Measurements from ENCODE around the gene GRM7. TPM values are rescaled to one million over a fixed set of nuclear protein-coding genes. Genes with fewer than 3 reads are reported as not detected.

Gene GRM7
- not detected in 2 replicates for polyA plus RNA-seq (2013)

DNA sequence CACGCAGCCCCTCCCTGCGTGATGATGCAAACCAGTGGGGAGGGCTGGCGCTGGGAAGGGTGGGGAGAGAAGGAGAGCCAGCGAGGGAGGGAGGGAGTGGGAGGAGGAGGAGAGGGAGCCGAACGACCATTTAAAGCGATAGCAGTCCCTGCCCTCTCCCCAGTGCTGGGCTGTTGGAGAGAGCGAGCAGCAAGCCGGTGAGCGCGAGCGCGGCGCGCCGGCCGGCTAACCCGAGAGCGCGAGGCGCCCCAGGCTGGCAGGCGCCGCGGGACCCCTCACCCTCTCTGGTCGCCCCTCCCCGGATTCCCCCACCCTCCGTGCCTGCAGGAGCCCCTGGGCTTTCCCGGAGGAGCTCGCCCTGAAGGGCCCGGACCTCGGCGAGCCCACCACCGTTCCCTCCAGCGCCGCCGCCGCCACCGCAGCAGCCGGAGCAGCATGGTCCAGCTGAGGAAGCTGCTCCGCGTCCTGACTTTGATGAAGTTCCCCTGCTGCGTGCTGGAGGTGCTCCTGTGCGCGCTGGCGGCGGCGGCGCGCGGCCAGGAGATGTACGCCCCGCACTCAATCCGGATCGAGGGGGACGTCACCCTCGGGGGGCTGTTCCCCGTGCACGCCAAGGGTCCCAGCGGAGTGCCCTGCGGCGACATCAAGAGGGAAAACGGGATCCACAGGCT is at the start of gene GRM7:
Gene GRM7, plus strand, starts transcription at position 162 of the 671 bp plus-strand sequence.
- Histone ChIP-seq H2AK5ac (ENCODE audit: low read length) (no peak within 1 kb of the TSS), H3K9ac (ENCODE audit: low read length) (no peak within 1 kb of the TSS), H3K79me1 (ENCODE audit: low read length) (no peaks in the 10 kb centered on the region), H3K36me3 (ENCODE audit: control insufficient read depth in 1 of 2, insufficient read depth in 2 of 2, low read length in 2 of 2) (no peaks in the 10 kb centered on the region), H4K91ac (ENCODE audit: low read depth, low read length) (no peak within 1 kb of the TSS), H3K23ac (ENCODE audit: low read length) (no peak within 1 kb of the TSS), H3K18ac (ENCODE audit: low read length) (no peak within 1 kb of the TSS), H3K27me3 (ENCODE audit: insufficient read depth, low read length) (peaks cover 43% of the 10 kb centered on the region), H3K4me1 (ENCODE audit: control insufficient read depth in 1 of 2, insufficient read depth in 2 of 2, low read length in 2 of 2) (peaks cover 4 to 14% of the 10 kb centered on the region in 2 experiments), H4K12ac (ENCODE audit: low read depth, low read length) (no peak within 1 kb of the TSS), H3K27ac (ENCODE audit: low read depth, low read length) (no peak within 1 kb of the TSS), H2BK120ac (ENCODE audit: insufficient read depth, low read length, poor library complexity) (no peak within 1 kb of the TSS), H3K4me2 (ENCODE audit: low read length) (peak within 1 kb of the TSS; percentile 84), H3K4me3 (ENCODE audit: low read depth, low read length) (peak within 1 kb of the TSS; percentile 64), H3K9me3 (ENCODE audit: insufficient read depth, low read depth, low read length) (peaks cover 5% of the 10 kb centered on the region), H2AFZ (ENCODE audit: insufficient read depth, low read length, poor library complexity) (peak within 1 kb of the TSS; percentile 5), H2BK12ac (ENCODE audit: low read length) (no peak within 1 kb of the TSS), H2BK5ac (ENCODE audit: low read depth, low read length, poor library complexity) (no peak within 1 kb of the TSS), H3K79me2 (ENCODE audit: control insufficient read depth, insufficient read depth, low read length, poor library complexity) (no peaks in the 10 kb centered on the region), H4K8ac (ENCODE audit: low read depth, low read length) (no peak within 1 kb of the TSS), H3K4ac (ENCODE audit: low read depth, low read length) (no peak within 1 kb of the TSS), H3K14ac (ENCODE audit: low read length) (no peak within 1 kb of the TSS)
- WGBS (ENCODE audit: extremely low coverage, insufficient coverage, insufficient read length) = no CpG with 5 or more reads among the region's 62 CpGs
- DNase-seq = no peak

DNA sequence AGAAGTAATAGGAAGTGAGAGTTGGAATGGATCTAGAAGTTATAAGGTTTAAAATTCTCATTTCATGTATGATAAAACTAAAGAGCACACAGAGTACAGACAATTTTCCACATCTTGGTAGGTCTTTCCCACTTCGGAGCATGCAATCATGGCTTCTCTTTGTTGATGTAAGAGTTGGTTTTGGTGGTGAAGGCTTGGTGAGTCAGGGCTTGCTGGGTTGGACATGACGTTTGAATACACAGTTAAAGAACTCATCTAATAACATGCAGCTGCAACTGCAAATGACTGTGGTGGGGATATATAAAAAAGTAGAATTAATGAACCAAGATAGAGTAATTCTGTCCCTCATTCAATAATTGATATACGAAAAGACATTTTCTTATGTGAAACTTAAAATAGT is 39.5 kb upstream of the GRM7 start:
- no peak overlapping the region for H4K8ac ChIP-seq (ENCODE audit: low read depth, low read length)
- no peak overlapping the region for H3K4me3 ChIP-seq (ENCODE audit: low read depth, low read length)
- no CpG with 5 or more reads among the region's 3 CpGs for WGBS (ENCODE audit: extremely low coverage, insufficient coverage, insufficient read length)
- H3K9ac ChIP-seq (ENCODE audit: low read length) = no peak overlapping the region
- H3K27ac ChIP-seq (ENCODE audit: low read depth, low read length) = no peak overlapping the region
- H3K4ac ChIP-seq (ENCODE audit: low read depth, low read length) = no peak overlapping the region
- H3K36me3 ChIP-seq (ENCODE audit: control insufficient read depth in 1 of 2, insufficient read depth in 2 of 2, low read length in 2 of 2) = no peaks in the 10 kb centered on the region
- no peak overlapping the region for H2BK120ac ChIP-seq (ENCODE audit: insufficient read depth, low read length, poor library complexity)
- no peaks in the 10 kb centered on the region for H3K9me3 ChIP-seq (ENCODE audit: insufficient read depth, low read depth, low read length)
- H4K91ac ChIP-seq (ENCODE audit: low read depth, low read length) = no peak overlapping the region
- no peaks in the 10 kb centered on the region for H3K27me3 ChIP-seq (ENCODE audit: insufficient read depth, low read length)
- H3K79me2 ChIP-seq (ENCODE audit: control insufficient read depth, insufficient read depth, low read length, poor library complexity) = no peaks in the 10 kb centered on the region
- no peak overlapping the region for H3K18ac ChIP-seq (ENCODE audit: low read length)
- no peak overlapping the region for H2AFZ ChIP-seq (ENCODE audit: insufficient read depth, low read length, poor library complexity)
- H3K4me1 ChIP-seq (ENCODE audit: control insufficient read depth in 1 of 2, insufficient read depth in 2 of 2, low read length in 2 of 2) = no peaks in the 10 kb centered on the region
- H3K23ac ChIP-seq (ENCODE audit: low read length) = no peak overlapping the region
- no peak for DNase-seq
- no peak overlapping the region for H2BK5ac ChIP-seq (ENCODE audit: low read depth, low read length, poor library complexity)
- H3K4me2 ChIP-seq (ENCODE audit: low read length) = no peak overlapping the region
- no peaks in the 10 kb centered on the region for H3K79me1 ChIP-seq (ENCODE audit: low read length)
- no peak overlapping the region for H3K14ac ChIP-seq (ENCODE audit: low read length)
- no peak overlapping the region for H2BK12ac ChIP-seq (ENCODE audit: low read length)
- H4K12ac ChIP-seq (ENCODE audit: low read depth, low read length) = no peak overlapping the region
- H2AK5ac ChIP-seq (ENCODE audit: low read length) = no peak overlapping the region

DNA sequence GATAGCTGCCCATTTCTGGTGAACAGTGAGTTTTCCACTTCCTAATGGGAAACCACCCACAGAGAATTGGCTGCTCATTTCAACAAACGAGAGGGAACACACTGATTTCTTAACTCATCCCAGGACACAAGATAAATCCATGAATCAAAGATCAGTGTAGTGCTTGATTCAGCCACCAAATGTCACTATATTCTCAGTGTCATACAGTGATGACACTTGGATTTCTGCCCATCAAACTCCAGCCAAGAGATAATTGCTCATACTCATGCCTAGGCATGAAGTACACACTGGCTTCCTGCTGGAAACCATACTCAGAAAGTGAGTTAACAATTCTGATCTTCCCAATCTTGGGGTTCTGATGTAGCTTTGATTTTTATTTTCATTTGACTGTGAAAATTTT is 35.4 kb upstream of the GRM7 start:
- Histone ChIP-seq H3K4me3 (ENCODE audit: low read depth, low read length) (no peak overlapping the region), H4K91ac (ENCODE audit: low read depth, low read length) (no peak overlapping the region), H3K23ac (ENCODE audit: low read length) (no peak overlapping the region), H3K79me2 (ENCODE audit: control insufficient read depth, insufficient read depth, low read length, poor library complexity) (no peaks in the 10 kb centered on the region), H3K4me1 (ENCODE audit: control insufficient read depth in 1 of 2, insufficient read depth in 2 of 2, low read length in 2 of 2) (no peaks in the 10 kb centered on the region), H4K8ac (ENCODE audit: low read depth, low read length) (no peak overlapping the region), H3K4ac (ENCODE audit: low read depth, low read length) (no peak overlapping the region), H3K36me3 (ENCODE audit: control insufficient read depth in 1 of 2, insufficient read depth in 2 of 2, low read length in 2 of 2) (no peaks in the 10 kb centered on the region), H3K27ac (ENCODE audit: low read depth, low read length) (no peak overlapping the region), H3K4me2 (ENCODE audit: low read length) (no peak overlapping the region), H2AFZ (ENCODE audit: insufficient read depth, low read length, poor library complexity) (no peak overlapping the region), H2AK5ac (ENCODE audit: low read length) (no peak overlapping the region), H3K27me3 (ENCODE audit: insufficient read depth, low read length) (no peaks in the 10 kb centered on the region), H3K79me1 (ENCODE audit: low read length) (no peaks in the 10 kb centered on the region), H3K9me3 (ENCODE audit: insufficient read depth, low read depth, low read length) (no peaks in the 10 kb centered on the region), H3K9ac (ENCODE audit: low read length) (no peak overlapping the region), H4K12ac (ENCODE audit: low read depth, low read length) (no peak overlapping the region), H2BK12ac (ENCODE audit: low read length) (no peak overlapping the region), H3K18ac (ENCODE audit: low read length) (no peak overlapping the region), H3K14ac (ENCODE audit: low read length) (no peak overlapping the region), H2BK5ac (ENCODE audit: low read depth, low read length, poor library complexity) (no peak overlapping the region), H2BK120ac (ENCODE audit: insufficient read depth, low read length, poor library complexity) (no peak overlapping the region)
- WGBS (ENCODE audit: extremely low coverage, insufficient coverage, insufficient read length) = no CpG with 5 or more reads among the region's 1 CpG
- no peak for DNase-seq

DNA sequence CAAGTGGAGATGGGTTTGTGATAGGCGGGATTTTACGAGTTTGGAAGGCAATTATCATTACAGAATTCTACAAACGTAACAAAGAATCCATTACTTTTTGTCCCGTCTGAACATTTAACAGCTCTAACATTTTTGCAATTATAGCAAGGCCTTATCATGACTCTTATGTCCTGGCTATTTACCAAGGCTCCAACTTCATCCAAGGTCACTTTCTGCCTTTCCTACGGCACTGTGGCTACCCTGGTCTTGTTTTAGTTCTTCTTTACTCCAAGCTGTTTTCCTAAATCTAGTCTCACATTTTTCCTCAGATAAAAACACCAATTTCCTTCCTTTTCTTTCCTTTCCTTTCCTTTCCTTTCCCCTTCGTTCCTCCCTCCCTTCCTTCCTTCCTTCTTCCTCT is 33.5 kb upstream of the GRM7 start:
- Histone ChIP-seq H3K23ac (ENCODE audit: low read length) (no peak overlapping the region), H3K36me3 (ENCODE audit: control insufficient read depth in 1 of 2, insufficient read depth in 2 of 2, low read length in 2 of 2) (no peaks in the 10 kb centered on the region), H3K79me1 (ENCODE audit: low read length) (no peaks in the 10 kb centered on the region), H4K8ac (ENCODE audit: low read depth, low read length) (no peak overlapping the region), H3K9ac (ENCODE audit: low read length) (no peak overlapping the region), H3K79me2 (ENCODE audit: control insufficient read depth, insufficient read depth, low read length, poor library complexity) (no peaks in the 10 kb centered on the region), H2BK12ac (ENCODE audit: low read length) (no peak overlapping the region), H4K91ac (ENCODE audit: low read depth, low read length) (no peak overlapping the region), H2AK5ac (ENCODE audit: low read length) (no peak overlapping the region), H3K9me3 (ENCODE audit: insufficient read depth, low read depth, low read length) (no peaks in the 10 kb centered on the region), H2BK5ac (ENCODE audit: low read depth, low read length, poor library complexity) (no peak overlapping the region), H4K12ac (ENCODE audit: low read depth, low read length) (no peak overlapping the region), H3K4me2 (ENCODE audit: low read length) (no peak overlapping the region), H3K4me3 (ENCODE audit: low read depth, low read length) (no peak overlapping the region), H3K14ac (ENCODE audit: low read length) (no peak overlapping the region), H3K27ac (ENCODE audit: low read depth, low read length) (no peak overlapping the region), H3K18ac (ENCODE audit: low read length) (no peak overlapping the region), H2BK120ac (ENCODE audit: insufficient read depth, low read length, poor library complexity) (no peak overlapping the region), H3K4me1 (ENCODE audit: control insufficient read depth in 1 of 2, insufficient read depth in 2 of 2, low read length in 2 of 2) (no peaks in the 10 kb centered on the region), H3K4ac (ENCODE audit: low read depth, low read length) (no peak overlapping the region), H2AFZ (ENCODE audit: insufficient read depth, low read length, poor library complexity) (no peak overlapping the region), H3K27me3 (ENCODE audit: insufficient read depth, low read length) (no peaks in the 10 kb centered on the region)
- no peak for DNase-seq
- 60% methylated on average over 1 of the region's 6 CpGs for WGBS (ENCODE audit: extremely low coverage, insufficient coverage, insufficient read length)
